PC-9 (cell line): Measurements from ENCODE around the gene HCST. TPM values are rescaled to one million over a fixed set of nuclear protein-coding genes. Genes with fewer than 3 reads are reported as not detected.
"Not testable (repeated sequence)": the region's sequence is repeated elsewhere in the genome, so short reads cannot be mapped to it uniquely, and the experiment has no call there.

Experiments used
- BruUV-seq: library from RNA; stranded (reverse); fragments of 400-500 nt; replicated peaks from 2 replicates; lab custom pipeline; 2021; lab: Mats Ljungman, UMichigan
- CTCF ChIA-PET: fragments of 300-600 bp; sonication (Branson Sonifier 250); formaldehyde crosslinking; loops from one replicate; lab custom pipeline; 2022; ENCODE audit warnings: antibody characterized with exemption; lab: Charles Lee
- POLR2A ChIA-PET: fragments of 300-600 bp; sonication (Branson Sonifier 250); formaldehyde crosslinking; loops from one replicate; lab custom pipeline; 2022; ENCODE audit warnings: antibody characterized with exemption; ENCODE audit not compliant: unreplicated experiment; lab: Charles Lee
- DNase-seq, 2 experiments: peaks; one replicate each; pipeline versions ENCODE4 v3.0.0 to v3.0.0-alpha.2; 2015 to 2022; ENCODE audit warnings: mixed read lengths in 1 of 2
- H2AFZ ChIP-seq: fragments of 200-600 bp; sonication (generic); 2 replicates; pipeline ENCODE4 v1.8.1; 2017; ENCODE audit warnings: antibody characterized with exemption
- H3F3A ChIP-seq: fragments of 200-600 bp; sonication (generic); 2 replicates; pipeline ENCODE4 v1.8.1; 2017; ENCODE audit warnings: antibody characterized with exemption, mild to moderate bottlenecking, low read depth; ENCODE audit not compliant: insufficient read depth
- H3K27ac ChIP-seq: fragments of 200-600 bp; sonication (generic); 2 replicates; pipeline ENCODE4 v1.6.1; 2016; ENCODE audit warnings: mixed run types
- H3K27me3 ChIP-seq: fragments of 200-600 bp; sonication (generic); 2 replicates; pipeline ENCODE4 v1.6.1; 2016; ENCODE audit warnings: low read depth, mixed run types; ENCODE audit not compliant: insufficient read depth
- H3K36me3 ChIP-seq: fragments of 200-600 bp; sonication (generic); 2 replicates; pipeline ENCODE4 v1.6.1; 2016; ENCODE audit warnings: low read depth, mixed run types
- H3K4me1 ChIP-seq: fragments of 200-600 bp; sonication (generic); replicated peaks from 2 replicates; pipeline ENCODE4 v1.6.1; 2016; ENCODE audit warnings: mixed run types; ENCODE audit not compliant: insufficient read depth
- H3K4me2 ChIP-seq: fragments of 200-600 bp; sonication (generic); 2 replicates; pipeline ENCODE4 v1.6.1; 2017; ENCODE audit warnings: mixed run types
- H3K4me3 ChIP-seq: fragments of 200-600 bp; sonication (generic); 2 replicates; pipeline ENCODE4 v1.6.1; 2016; ENCODE audit warnings: mixed run types
- H3K79me2 ChIP-seq: fragments of 200-600 bp; sonication (generic); 2 replicates; pipeline ENCODE4 v1.6.1; 2017; ENCODE audit warnings: low read depth, mixed run types
- H3K9me2 ChIP-seq: fragments of 200-600 bp; sonication (generic); 2 replicates; pipeline ENCODE4 v1.8.1; 2017; ENCODE audit warnings: mild to moderate bottlenecking; ENCODE audit not compliant: insufficient read depth
- H3K9me3 ChIP-seq: fragments of 200-600 bp; sonication (generic); 2 replicates; pipeline ENCODE4 v1.8.1; 2016; ENCODE audit warnings: low read depth; ENCODE audit not compliant: insufficient read depth
- H4K20me1 ChIP-seq: fragments of 200-600 bp; sonication (generic); 2 replicates; pipeline ENCODE4 v1.8.1; 2017; ENCODE audit not compliant: insufficient read depth
- EZH2 ChIP-seq: fragments of 200-600 bp; sonication (generic); IDR thresholded peaks from 2 replicates; pipeline ENCODE4 v1.8.0; 2017; ENCODE audit warnings: antibody characterized with exemption, low read depth
- intact Hi-C: fragments of 100-400 bp; cut with micrococcal nuclease; formaldehyde crosslinking; loops from one replicate; pipeline ENCODE4 v1.10.0; 2022; ENCODE audit not compliant: unreplicated experiment
- total RNA-seq: library from RNA; stranded (reverse); gene quantifications from 2 replicates; pipeline ENCODE4 v1.2.3, GENCODE V29; 2021
- TF ChIP-seq, protein P1 (sequence below): fragments of 200-600 bp; sonication (generic); conservative IDR thresholded peaks from 2 replicates; pipeline ENCODE4 v1.6.1; 2017; ENCODE audit warnings: mixed run types, antibody characterized with exemption, mild to moderate bottlenecking, moderate library complexity

Gene HCST
- total RNA-seq, 1 experiment from 2014 or later: 1.8 TPM

DNA sequence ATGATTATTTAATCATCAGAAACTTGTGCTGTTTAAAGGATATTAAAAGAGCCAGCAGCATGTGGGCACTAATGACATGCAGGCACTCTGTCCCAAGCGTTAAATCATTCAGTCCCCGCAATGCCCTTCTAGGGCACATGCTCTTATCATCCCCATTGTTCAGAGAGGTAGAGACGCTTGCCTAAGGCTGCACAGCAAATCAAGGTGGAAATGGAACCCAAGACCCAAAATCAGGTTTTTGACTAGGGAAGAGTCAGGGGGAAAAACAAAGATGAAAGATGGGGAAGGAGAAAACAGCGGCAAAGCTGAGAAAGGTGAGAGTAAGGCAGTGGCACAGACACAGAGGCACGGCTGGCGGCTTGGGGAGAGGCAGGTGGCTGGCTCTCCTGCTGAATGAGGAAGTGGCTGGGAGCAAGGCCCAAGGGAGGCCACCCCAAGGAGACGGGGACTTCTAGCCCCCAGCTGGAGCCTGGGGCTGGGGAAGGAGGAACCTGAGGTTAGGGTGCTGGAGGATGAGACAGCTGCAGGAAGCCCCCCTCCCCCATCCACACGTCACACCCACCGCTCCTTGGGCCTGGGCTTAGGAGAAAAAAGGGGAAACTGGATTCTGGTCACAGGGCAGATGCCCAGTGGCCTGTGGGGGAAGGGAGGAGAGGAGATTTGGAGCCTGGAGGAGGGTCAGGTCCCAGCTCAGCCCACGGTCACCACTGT, 6.8 kb downstream of the HCST start:
- Histone ChIP-seq H4K20me1 (no peaks in the 10 kb centered on the region), H3K4me2 (no peak overlapping the region), H3F3A (peaks cover 8% of the 10 kb centered on the region), H3K27me3 (no peaks in the 10 kb centered on the region), H3K9me2 (no peaks in the 10 kb centered on the region), H3K4me1 (no peaks in the 10 kb centered on the region), H3K79me2 (no peaks in the 10 kb centered on the region), H3K9me3 (no peaks in the 10 kb centered on the region), H2AFZ (no peak overlapping the region), H3K4me3 (no peak overlapping the region), H3K36me3 (no peaks in the 10 kb centered on the region), H3K27ac (no peak overlapping the region)
- CTCF ChIA-PET: no interaction called here
- TF ChIP-seq, protein P1, sequence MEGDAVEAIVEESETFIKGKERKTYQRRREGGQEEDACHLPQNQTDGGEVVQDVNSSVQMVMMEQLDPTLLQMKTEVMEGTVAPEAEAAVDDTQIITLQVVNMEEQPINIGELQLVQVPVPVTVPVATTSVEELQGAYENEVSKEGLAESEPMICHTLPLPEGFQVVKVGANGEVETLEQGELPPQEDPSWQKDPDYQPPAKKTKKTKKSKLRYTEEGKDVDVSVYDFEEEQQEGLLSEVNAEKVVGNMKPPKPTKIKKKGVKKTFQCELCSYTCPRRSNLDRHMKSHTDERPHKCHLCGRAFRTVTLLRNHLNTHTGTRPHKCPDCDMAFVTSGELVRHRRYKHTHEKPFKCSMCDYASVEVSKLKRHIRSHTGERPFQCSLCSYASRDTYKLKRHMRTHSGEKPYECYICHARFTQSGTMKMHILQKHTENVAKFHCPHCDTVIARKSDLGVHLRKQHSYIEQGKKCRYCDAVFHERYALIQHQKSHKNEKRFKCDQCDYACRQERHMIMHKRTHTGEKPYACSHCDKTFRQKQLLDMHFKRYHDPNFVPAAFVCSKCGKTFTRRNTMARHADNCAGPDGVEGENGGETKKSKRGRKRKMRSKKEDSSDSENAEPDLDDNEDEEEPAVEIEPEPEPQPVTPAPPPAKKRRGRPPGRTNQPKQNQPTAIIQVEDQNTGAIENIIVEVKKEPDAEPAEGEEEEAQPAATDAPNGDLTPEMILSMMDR: no peak
- TF ChIP-seq EZH2: no peak
- POLR2A ChIA-PET: no interaction called here
- BruUV-seq: no TSS peak
- intact Hi-C loops: loop anchor here (10.0 kb wide), 1 partner anchor 164 kb away; the partner anchor contains the start of genes IGFLR1, LIN37, PSENEN and U2AF1L4
- no peak for DNase-seq

DNA sequence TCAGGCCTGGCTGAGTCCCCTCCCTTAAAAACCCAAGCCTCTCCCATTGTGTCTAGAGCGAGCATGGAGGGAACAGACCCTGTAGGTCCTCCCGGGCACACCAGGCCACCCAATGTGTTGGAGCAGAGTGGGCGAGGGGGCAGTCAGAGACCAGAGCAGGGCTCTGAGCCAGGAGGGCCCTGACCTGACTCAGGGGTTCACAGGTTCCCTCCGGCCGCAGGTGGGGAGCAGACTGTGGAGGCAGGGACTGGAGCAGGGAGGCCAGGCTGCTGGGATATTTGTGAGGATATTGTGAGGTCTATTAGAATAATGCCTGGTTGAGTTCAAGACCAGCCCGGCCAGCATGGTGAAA, 7.3 kb downstream of the HCST start:
- intact Hi-C loops: loop anchor here (10.0 kb wide), 1 partner anchor 165 kb away; the partner anchor contains the start of genes IGFLR1, LIN37, PSENEN and U2AF1L4
- H3K79me2 ChIP-seq: no peaks in the 10 kb centered on the region
- H3K27me3 ChIP-seq: no peaks in the 10 kb centered on the region
- H2AFZ ChIP-seq: no peak overlapping the region
- TF ChIP-seq, protein P1: no peak
- no peak for TF ChIP-seq EZH2
- ChIA-PET CTCF (no interaction called here), POLR2A (no interaction called here)
- H4K20me1 ChIP-seq: no peaks in the 10 kb centered on the region
- H3K9me3 ChIP-seq: no peaks in the 10 kb centered on the region
- H3K4me3 ChIP-seq: no peak overlapping the region
- BruUV-seq: no TSS peak
- no peaks in the 10 kb centered on the region for H3K9me2 ChIP-seq
- H3K36me3 ChIP-seq: no peaks in the 10 kb centered on the region
- DNase-seq: no peak
- no peaks in the 10 kb centered on the region for H3K4me1 ChIP-seq
- H3K27ac ChIP-seq: no peak overlapping the region
- H3F3A ChIP-seq: peaks cover 8% of the 10 kb centered on the region
- no peak overlapping the region for H3K4me2 ChIP-seq

DNA sequence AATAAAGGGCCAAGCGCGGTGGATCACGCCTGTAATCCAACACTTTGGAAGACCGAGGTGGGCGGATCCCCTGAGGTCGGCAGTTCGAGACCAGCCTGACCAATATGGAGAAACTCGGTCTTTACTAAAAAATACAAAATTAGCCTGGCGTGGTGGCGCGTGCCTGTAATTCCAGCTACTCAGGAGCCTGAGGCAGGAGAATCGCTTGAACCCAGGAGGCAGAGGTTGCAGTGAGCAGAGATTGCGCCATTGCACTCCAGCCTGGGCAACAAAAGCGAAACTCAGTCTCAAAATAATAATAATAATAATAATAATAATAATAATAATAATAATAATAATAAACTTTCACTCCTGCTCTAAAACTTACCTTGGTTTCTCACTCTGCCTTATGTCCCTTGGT, 8.0 kb downstream of the HCST start:
- H3K4me2 ChIP-seq, BruUV-seq, H4K20me1 ChIP-seq, H3K4me3 ChIP-seq, H2AFZ ChIP-seq, H3K9me2 ChIP-seq, POLR2A ChIA-PET, H3F3A ChIP-seq, H3K36me3 ChIP-seq, H3K9me3 ChIP-seq, H3K27me3 ChIP-seq, intact Hi-C loops, DNase-seq, H3K27ac ChIP-seq, H3K4me1 ChIP-seq, H3K79me2 ChIP-seq: not testable (repeated sequence)
- CTCF ChIA-PET: interaction anchor here (0.6 kb wide), 1 partner anchor 39 kb away, joined by 3 read pairs; no protein-coding TSS in a partner anchor
